Measurements from ENCODE around the gene C6orf132. TPM values are rescaled to one million over a fixed set of nuclear protein-coding genes. Genes with fewer than 3 reads are reported as not detected.
"Not testable (repeated sequence)": the region's sequence is repeated elsewhere in the genome, so short reads cannot be mapped to it uniquely, and the experiment has no call there.

C6orf132 gene, protein sequence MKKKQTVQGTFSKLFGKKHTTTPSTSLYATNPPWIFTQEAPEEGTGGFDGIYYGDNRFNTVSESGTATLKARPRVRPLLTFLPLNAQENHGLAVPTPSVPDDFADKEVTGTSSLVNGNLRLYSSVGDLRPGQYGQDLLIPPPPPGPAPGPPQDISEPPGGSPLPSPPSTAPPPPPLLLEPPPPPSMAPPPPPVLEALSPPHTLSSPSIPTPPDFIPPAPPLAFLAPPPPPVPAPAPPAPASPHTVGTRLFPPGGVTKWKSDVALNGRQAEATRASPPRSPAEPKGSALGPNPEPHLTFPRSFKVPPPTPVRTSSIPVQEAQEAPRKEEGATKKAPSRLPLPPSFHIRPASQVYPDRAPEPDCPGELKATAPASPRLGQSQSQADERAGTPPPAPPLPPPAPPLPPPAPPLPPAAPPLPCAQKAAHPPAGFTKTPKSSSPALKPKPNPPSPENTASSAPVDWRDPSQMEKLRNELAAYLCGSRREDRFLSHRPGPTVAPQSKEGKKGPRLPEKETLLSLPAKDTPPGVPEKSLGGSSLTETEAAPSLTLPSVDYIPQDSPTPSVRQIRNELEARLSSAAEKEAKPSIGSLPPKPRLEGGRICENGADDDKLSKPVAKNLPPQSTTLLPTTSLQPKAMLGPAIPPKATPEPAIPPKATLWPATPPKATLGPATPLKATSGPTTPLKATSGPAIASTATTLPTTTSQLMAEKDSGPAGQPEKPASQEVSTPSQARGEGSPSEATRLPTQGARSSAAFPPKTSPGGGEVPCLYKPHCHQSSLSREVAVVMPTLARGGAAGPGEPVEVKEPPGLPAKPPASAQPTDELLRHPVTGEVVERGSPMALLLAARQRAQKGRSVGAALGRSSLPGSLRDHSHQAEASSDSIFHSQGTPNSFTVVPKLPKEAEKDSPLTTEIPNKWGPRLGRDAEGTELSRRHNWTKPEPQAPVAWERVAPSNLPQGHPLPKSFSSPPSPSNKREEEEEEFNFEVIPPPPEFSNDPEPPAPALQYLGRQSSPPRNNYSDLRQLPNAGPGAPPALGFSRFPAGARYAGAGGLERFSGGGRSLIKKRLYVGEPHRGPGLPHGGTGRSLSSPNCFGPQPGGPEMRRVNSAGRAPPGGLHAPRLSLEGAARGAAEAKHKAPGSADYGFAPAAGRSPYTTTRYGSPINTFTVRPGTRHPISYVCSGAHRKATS
- under 0.01 TPM for total RNA-seq

DNA sequence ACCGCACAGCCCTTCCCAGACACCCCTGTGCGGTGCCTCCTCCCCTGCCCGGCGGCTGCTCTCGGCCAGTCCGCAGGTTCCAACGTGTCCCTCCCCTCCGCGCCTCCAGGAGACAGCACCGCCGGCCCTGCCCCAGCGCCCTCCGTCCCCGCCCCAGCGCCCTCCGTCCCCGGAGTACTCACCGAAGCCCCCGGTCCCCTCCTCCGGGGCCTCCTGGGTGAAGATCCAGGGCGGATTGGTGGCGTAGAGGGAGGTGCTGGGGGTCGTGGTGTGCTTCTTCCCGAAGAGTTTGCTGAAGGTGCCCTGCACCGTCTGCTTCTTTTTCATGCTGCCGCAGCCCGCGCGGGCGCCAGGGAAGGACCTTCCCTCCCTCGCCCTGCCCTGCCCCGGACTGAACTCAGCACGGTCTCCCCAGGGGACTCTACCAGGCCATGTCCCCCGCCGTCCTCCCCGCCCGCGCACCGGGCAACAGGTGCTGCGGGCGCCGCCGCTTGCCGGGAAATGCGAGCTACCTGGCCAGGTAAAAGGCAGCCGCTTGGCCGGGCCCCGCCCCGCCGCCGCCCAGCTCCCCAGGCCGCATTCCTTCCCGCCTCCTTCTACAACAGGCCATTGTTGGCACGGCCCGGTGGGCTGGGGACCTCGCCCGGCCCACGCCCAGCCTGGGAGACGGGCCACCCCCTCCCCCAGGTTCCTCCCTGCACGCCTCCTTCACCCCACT, at the start of gene C6orf132:
TSS of gene C6orf132 (minus strand) at position 503 of the 718 bp plus-strand sequence. CDS start at position 327, 176 bp downstream.
- peak in 1 of 2 donors; percentile 39 for DNase-seq (ENCODE audit: low spot score in 2 of 2)
- FAIRE-seq = no peak

DNA sequence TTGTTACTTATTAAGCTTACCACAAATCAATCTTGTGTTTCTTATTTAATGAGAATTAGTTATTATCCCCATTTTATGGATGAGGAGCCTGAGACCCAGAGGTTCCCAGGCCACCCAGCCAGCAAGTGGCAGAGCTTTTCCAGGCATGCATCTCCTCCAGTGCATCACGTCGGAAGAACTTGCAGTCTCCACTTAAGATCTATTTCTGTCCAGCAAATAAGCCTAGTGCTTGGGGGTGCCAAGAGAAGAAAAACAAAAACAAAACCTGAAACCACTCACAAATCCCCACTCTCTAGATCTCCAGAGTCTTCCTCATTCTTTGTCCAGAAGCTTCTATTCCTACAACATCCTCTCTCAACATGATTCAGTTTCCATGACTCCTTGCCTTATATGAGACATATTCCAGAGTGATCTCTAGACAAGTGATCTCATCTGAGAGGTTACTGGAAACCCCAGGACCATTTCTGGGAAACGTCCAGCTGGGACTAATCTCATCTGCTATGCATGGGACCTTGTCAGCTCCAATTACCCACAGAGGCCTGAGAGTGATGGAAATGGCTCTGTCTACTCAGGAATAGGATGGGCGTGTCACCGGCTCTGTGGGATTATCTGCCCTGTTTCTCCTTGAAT, 48.2 kb upstream of the C6orf132 start:
- DNase-seq (ENCODE audit: low spot score in 2 of 2) = no peak
- no peak for FAIRE-seq

DNA sequence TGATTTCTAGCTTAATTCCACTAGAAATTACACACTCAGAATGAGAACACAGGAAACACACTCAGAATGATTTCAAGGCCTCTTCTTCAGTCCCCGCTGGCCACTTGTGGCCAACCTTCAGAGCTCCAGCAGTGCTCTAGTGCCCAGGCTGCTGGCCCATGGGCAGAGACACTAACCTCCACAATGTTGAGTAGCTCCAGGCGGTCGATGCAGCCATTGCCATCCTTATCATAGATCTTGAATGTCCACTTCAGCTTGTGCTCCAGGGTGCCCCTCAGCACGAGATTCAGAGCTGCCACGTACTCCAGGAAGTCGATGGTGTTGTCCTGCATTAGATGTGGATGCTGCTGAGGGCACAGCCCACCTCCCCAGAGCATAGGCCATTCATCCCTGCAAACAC, 46.0 kb upstream of the C6orf132 start:
- no peak for FAIRE-seq
- DNase-seq (ENCODE audit: low spot score in 2 of 2) = no peak

DNA sequence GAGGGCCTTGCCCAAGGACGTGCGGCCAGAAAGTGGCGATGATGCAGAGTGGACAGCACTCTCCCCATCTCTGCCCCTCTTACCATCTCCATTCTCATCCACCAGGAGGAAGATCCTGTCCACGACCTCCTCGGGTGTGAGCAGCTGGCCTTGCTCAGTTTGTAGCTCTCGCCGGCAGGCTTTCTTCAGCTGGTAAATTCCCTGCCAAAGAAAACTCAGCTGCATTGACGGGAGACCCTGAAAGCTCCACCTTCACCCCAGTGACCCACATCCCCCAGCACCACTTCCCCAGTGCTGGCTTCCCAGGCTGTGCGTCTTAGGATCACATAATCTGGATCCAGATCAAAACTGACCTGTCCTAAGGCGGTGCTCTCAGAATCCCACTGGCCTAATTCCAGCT, 43.2 kb upstream of the C6orf132 start:
- FAIRE-seq (no peak), DNase-seq (ENCODE audit: low spot score in 2 of 2) (no peak)

DNA sequence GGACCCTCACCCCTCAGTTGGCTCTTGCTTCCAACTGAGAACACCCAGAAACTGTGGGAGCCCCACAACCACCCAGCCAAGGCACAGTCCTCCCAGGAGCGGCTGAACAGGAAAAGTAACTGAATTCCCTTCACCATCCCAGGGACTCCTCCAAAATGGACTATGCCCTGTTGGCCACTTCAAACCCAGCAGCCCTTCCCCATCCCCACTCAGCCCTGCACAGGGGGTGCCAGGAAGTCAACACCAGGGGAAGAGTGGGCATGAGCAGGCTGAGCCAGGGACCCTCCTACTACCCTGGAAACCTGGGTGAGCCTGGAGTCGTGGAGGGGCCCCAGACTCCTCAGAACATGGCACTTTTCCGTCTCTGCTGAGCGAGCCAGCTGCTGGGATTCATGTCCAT, 42.1 kb upstream of the C6orf132 start:
- DNase-seq (ENCODE audit: low spot score in 2 of 2) (no peak), FAIRE-seq (no peak)

DNA sequence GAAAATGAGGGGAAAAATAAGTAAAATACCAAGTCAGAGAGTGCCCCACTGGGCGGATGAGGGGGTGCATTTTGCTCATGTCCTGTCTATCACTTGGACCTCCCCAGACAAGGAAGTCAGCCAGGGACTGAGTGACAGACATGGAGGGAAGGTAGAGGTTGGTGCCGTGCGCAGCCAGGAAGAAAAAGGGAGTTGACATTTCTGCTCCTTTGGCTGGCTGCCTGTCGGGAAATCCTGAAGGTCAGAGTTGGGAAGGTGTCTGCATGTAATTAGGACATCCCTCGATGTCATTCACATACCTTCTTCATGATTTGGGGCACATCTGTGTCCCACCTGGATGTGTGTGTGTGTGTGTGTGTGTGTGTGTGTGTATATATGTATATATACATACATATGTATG, 39.7 kb upstream of the C6orf132 start:
- no peak for FAIRE-seq
- DNase-seq (ENCODE audit: low spot score in 2 of 2) = no peak

DNA sequence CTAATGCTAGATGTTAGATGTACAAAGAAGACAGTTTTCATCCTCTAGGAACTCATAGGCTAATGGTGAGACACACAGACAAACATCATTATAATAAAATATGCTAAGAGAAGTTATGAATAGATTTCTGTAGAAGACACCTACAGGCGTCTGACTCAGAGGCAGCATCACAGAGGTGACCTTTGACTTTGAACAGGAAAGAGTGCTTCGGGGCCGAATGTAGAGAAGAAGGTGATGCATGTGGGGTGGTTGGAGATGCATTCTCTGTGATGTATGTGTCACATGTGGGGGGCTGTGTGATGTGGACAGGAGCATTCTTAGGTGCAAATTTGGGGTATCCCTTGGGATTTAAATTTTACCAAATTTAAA, 37.5 kb upstream of the C6orf132 start:
- FAIRE-seq (no peak), DNase-seq (ENCODE audit: low spot score in 2 of 2) (no peak)

DNA sequence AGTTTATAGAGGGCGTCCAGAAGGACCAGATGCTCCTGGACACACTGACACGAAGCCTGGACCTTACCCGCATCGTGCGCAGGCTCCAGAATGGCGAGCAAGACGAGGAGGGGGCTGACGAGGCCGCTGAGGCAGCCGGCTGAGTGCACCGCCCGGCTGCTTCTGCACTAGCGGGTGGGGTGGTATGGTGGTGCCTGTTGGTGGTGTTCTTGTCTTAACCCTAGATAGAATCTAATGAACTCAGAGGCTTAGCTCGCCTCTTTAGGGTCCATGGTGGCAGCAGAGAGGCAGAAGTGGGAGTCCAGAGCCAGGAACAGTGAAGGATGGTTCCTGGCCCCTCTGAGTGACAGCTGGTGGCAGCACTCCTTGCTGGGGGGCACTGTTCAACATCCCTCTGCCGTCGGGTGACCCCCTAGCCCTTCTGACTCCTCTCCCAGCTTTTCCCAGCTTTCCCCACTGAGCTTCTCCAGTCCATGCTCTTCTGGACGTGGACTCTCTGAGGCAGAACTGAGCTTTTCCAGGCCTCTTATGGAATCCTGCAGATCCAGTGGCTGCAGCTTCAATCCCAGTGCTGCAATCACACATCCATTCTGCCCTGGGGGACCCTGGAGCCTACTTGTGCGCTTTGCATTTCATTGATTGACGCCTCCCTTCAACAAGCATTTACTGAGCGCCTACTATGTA, 37.0 kb upstream of the C6orf132 start:
- FAIRE-seq = no peak
- no peak for DNase-seq (ENCODE audit: low spot score in 2 of 2)

DNA sequence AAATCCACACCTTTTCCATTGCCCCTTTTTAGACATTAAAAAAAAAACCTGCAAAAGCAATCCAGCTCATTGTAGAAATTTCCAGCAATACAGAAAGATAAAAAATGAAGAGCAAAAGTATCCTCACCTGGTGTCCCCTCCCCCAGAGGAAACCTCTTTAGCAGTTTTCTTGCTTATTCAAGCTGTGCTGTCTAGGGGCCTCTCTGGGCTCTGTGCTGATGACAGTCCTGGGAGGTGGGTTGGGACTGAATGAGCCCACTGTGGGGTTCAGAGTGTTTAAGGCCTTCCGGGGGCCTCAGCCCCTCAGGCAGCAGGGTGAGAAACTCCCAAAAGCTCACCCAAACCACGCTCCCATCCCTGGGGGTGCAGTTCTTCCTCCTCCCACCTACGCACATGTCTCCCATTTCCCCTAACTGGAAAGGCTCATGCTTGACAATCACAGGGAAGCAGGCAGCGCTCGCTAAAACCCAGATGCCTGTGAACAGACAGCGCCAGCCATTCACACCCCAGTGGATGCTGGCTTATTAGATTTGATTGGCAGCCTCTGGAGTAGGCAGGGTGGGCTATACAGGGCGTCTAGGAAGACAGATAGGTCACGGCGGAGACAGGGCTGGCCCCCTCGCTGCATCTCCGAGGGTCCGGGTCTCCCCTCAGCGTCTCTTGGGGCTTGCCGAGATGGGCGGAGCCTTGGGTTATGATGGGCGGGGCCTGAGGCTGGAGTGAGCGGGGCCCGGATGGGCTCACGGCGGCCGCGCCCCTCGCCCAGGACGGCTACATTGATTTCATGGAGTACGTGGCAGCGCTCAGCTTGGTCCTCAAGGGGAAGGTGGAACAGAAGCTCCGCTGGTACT, 35.3 kb upstream of the C6orf132 start:
- no peak for FAIRE-seq
- DNase-seq (ENCODE audit: low spot score in 2 of 2) = no peak

DNA sequence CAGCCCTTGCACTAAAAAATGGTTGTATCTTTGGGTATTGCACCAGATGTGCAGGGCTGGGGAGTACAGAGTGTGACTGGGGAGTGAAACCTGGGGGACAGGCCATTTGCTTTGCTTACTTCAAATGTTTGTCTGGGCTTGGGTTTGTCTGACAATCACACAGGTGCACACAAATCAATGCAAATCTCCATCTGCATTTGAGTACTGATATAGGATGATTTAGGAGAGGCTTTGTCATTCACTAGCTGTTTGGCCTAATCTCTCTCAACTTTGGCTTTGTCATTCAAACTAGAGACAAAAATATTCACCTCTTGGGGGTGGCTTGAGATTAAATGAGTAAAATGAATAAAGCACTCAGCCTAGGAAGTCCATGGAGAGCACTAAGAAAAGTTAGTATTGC, 34.6 kb upstream of the C6orf132 start:
- FAIRE-seq = no peak
- no peak for DNase-seq (ENCODE audit: low spot score in 2 of 2)

DNA sequence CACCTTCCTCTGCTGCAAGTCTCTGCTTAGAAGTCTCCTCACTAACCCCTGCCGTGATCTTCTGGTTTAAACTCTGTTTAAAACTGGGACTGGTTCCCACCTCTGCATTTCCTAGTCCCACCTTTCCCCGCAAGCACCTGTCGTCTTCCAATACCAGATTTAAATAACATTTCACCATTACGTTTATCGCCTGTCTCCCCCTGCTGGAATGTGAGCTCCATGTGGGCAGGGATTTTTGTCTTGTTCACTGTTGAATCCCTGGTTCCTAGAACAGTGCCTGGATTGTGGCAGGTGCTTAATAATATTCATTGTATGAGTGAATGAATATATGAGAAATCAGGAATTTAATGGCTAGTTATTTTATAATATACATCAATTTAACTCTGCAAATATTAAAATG, 33.4 kb upstream of the C6orf132 start:
- DNase-seq (ENCODE audit: low spot score in 2 of 2) = no peak
- no peak for FAIRE-seq

DNA sequence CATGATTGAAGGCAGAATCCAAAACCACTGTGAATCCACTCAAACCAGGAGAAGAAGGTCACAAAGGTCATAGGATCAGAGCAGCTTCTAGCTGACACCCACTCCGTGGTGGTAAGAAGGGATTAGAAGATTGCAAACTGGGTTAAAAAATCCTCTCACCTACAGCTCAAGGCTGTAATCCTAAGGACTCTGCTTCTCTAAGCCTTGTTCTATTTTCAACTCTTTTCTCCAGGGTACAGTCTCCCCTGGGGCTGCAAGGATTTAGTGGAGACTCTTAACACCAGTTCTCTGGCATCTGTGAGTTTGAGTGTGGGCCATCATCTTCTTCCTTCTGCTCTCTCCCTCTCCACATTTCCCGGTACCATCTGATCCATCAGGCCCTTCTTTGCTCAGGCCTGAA, 30.7 kb upstream of the C6orf132 start, which contains the start of gene GUCA1A:
TSS of gene GUCA1A (plus strand) at position 264 of the 400 bp plus-strand sequence. CDS start 250 bp downstream, outside the sequence.
- FAIRE-seq (no peak), DNase-seq (ENCODE audit: low spot score in 2 of 2) (no peak)

DNA sequence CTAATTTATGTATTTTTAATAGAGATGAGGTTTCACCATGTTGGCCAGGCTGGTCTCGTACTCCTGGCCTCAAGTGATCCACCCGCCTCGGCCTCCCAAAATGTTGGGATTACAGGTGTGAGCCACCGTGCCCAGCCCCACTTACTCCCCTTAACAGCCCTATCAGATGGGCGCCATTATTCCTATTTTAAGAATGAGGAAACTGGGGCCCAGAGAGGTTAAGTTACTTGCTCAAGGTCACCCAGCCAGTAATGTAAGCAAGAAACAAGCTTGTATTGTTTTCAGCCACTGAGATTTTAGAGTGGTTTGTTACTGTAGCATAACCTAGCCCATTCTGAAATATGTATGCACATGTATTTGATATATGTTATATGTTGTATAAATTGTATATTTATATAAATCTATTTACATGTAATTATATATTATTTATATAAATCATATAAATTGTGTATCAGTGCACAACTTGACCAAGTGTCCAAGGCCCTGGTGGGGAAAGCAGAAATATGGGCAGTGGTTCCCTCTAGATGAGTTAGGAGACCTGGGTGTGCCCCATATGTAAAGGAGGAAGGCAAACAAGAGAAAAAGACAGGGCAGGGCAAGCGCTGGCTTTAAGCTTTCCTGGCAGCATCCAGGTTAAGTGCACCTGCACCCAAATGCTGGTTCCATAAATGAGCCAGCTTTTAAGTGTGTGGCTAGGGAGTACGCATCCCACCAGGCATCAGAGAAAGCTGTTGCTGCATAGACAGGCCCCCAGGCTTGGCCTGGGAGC, 29.6 kb upstream of the C6orf132 start:
- FAIRE-seq (no peak), DNase-seq (ENCODE audit: low spot score in 2 of 2) (no peak)

DNA sequence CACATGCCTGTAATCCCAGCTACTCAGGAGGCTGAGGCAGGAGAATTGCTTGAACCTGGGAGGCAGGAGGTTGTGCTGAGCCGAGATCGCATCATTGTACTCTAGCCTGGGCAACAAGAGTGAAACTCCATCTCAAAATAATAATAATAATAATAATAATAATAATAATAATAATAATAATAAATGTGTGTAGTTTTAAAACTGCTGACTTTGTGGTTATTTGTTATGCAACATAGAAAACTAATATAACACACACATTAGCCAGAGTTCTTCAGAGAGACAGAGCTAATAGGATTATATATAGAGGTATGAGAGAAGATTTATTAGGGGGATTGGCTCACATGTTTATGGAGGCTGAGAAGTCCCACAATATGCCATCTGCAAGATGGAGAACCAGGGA, 27.4 kb upstream of the C6orf132 start:
- not testable (repeated sequence) for DNase-seq (ENCODE audit: low spot score in 2 of 2); FAIRE-seq

DNA sequence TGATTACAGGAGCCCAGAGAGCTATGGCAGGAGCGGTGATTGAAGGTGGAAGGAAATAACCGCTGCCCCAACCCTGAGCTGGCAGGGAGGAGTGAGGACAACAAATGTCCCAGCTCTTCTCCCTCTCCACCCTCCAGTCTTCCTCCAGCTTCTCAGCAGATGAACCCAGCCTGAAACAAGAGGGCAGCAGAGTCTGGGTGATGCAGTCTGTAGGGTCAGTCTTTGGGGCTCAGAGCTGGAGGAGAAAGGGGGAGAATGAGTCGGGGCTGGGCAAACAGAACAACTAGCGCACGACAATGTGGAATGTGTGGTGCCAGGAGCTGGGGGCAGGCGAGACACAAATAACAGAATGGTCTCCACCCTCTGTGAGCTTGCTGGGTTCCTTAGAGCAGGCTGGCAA, 26.2 kb upstream of the C6orf132 start:
- no peak for DNase-seq (ENCODE audit: low spot score in 2 of 2)
- FAIRE-seq = no peak

DNA sequence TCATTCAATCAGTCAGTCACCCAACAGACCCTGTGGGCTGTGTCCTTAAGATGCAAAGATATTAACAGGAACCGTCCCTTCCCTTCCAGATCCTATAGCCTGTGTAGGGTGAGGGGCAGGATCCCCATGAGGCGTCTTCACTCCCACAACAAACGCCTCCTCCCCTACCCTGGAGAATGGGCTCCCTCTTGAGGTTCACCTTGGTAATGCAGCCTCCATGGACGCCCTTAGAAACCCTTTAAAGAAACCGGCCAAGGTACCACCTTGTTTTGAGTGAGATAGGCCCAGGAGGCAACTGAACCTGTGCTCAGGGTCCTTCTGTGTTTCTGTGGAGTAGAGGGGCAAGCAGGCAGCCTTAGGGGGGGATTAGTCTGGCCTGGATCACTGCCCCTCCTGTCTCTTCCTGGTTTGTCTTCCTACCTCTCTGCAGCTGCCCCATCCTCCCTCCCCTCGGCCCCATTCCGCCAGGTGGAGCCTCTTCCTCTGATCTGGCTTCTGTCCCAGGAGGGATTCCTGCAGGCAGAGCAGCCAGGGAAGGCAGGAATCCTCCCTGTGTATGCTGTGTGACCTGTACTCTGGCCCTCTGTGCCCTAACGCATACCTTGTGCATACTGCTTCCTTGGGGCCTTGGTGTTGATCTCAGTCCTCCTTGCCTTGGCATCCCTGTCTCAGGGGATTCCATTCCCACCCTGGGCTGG, 24.2 kb upstream of the C6orf132 start:
- DNase-seq (ENCODE audit: low spot score in 2 of 2) = peak; percentile 28 to 74
- no peak for FAIRE-seq

DNA sequence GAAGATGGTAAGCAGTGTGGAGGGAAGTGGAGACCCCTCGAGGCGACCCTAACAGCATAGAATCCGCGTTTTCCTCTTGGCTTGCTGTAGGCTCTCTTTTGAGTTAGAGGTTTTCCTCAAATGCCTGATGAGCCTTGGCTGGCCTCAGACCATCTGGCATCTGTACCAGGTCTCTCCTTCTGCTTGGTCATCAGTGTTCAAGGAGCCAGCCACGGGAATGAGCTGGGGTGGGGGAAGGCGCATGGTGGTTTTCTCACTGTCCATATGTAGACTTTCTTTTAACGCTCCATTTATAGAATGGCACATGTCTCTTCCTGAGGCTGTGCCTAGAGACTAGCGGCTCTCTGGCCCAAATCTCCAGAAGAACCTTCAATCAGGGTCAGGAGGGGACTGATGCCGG, 22.6 kb upstream of the C6orf132 start:
- FAIRE-seq = no peak
- DNase-seq (ENCODE audit: low spot score in 2 of 2) = no peak

Data from frontal cortex (tissue), 4 donors.